Stimulated activated naive CD8-positive, alpha-beta T cell treated with anti-CD3 and anti-CD28 coated beads, Interleukin-15, Interleukin-2, amounts not matched to agents 100 ng/mL and 50 ng/mL, for 24 hours (primary cell): ENCODE results near the gene C7orf25.

Experiments used
- H3K27ac Mint-ChIP-seq: one replicate; pipeline ENCODE4 v1.8.0; 2021; ENCODE audit warnings: mild to moderate bottlenecking, mixed read lengths
- H3K27me3 Mint-ChIP-seq: one replicate; pipeline ENCODE4 v1.8.0; 2021; ENCODE audit warnings: mixed read lengths
- H3K36me3 Mint-ChIP-seq: one replicate; pipeline ENCODE4 v1.8.0; 2021; ENCODE audit warnings: low read depth, mixed read lengths
- H3K4me1 Mint-ChIP-seq: one replicate; pipeline ENCODE4 v1.8.0; 2021; ENCODE audit warnings: low read depth, mixed read lengths
- H3K4me3 Mint-ChIP-seq: one replicate; pipeline ENCODE4 v1.8.0; 2021; ENCODE audit warnings: mild to moderate bottlenecking, mixed read lengths
- H3K9me3 Mint-ChIP-seq: one replicate; pipeline ENCODE4 v1.8.0; 2021; ENCODE audit warnings: mixed read lengths

C7orf25 gene

DNA sequence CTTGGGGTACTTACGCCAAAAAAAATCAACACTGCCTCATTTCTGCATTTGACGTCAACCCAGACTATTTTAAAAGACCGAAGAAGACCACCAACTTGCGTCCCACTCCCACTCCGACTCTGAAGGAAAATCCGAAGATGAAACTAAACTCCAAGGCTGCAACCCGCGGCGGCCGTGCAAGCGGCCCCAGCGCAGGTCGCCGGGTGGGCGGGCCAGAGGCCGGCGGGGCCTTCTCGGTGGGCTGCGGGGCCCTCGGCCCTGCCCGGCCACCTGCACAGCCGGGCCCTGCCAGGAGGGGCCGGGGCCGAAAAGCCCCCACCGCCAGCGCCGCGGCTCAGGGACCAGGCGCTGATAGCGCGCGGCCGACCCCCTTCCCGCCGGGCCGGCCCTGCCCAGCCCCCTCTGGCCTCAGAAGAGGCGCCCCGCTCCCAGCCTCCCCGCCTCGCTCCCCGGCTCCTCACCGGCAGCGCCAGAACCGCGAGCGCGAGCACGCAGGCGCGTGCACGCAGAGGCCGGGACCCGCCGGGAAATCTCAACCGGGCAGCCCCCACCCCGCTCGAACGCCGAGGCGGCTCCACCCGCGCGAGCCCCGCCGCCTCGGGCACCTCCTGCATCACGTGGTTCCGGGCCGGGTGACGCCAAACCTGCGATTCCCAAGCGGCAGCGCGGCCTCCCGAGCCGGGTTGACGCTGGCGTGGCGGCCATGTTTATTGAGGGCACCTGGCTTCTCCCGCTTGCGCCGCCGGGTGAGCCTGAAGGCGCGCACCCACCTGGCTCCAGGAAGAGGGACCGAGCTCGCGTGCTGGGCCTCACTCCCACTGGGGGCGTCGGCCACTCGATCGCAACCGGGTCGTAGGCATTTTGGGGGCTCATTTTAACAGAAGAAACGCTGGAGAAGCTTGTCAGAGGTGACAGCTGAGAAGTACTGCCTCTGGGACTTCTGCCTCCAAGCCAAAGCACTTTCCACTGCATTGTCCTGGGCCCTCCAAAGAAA is at the start of gene C7orf25:
Gene C7orf25 (minus strand): TSS at position 617 of the 994 bp plus-strand sequence. CDS start 1,170 bp downstream, outside the sequence.
- H3K9me3 Mint-ChIP-seq: no peaks in the 10 kb centered on the region
- H3K4me1 Mint-ChIP-seq: peaks cover 84% of the 10 kb centered on the region
- no peaks in the 10 kb centered on the region for H3K27me3 Mint-ChIP-seq

DNA sequence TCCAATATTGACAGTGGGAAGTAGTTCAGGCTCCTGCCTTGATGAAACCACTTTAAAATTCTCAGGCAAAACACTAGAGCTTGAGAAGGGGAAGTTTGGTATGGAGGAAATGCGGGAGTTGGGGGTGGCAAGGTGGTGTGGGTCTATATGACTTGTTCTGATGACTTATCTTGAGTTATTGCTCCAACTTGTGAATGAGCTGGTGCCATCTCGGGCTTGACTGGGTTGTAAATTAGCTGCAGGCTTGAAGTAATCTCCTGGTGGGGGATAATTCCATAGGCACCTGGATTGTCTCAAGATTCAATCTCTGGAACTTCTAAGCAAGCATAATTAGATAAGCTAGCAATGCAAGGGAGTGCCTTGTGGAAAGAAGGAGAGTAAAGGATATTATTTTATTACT is 49.3 kb upstream of the C7orf25 start:
- Mint-ChIP-seq H3K4me1 (peaks cover 10% of the 10 kb centered on the region), H3K36me3 (no peaks in the 10 kb centered on the region), H3K27ac (no peak overlapping the region), H3K9me3 (peaks cover 3% of the 10 kb centered on the region), H3K4me3 (no peak overlapping the region), H3K27me3 (peaks cover 15% of the 10 kb centered on the region)

More for the DNA sequence above, at the start of gene C7orf25:
- H3K27ac Mint-ChIP-seq: peak within 1 kb of the TSS; percentile 96
- H3K36me3 Mint-ChIP-seq: peaks cover 41% of the 10 kb centered on the region
- peak within 1 kb of the TSS; percentile 98 for H3K4me3 Mint-ChIP-seq

GRCh38 chr7:42960762-42961161 is 48.9 kb upstream of the C7orf25 start:
- Mint-ChIP-seq H3K36me3 (no peaks in the 10 kb centered on the region), H3K4me3 (no peak overlapping the region), H3K27ac (no peak overlapping the region), H3K4me1 (peaks cover 10% of the 10 kb centered on the region), H3K27me3 (peaks cover 15% of the 10 kb centered on the region), H3K9me3 (peaks cover 3% of the 10 kb centered on the region)

- Mint-ChIP-seq H3K36me3 (no peaks in the 10 kb centered on the region), H3K27me3 (peaks cover 11% of the 10 kb centered on the region), H3K9me3 (peaks cover 8% of the 10 kb centered on the region), H3K27ac (no peak overlapping the region), H3K4me1 (no peaks in the 10 kb centered on the region), H3K4me3 (no peak overlapping the region)
Measured at GRCh38 chr7:42959549-42959948, 47.7 kb upstream of the C7orf25 start.

DNA sequence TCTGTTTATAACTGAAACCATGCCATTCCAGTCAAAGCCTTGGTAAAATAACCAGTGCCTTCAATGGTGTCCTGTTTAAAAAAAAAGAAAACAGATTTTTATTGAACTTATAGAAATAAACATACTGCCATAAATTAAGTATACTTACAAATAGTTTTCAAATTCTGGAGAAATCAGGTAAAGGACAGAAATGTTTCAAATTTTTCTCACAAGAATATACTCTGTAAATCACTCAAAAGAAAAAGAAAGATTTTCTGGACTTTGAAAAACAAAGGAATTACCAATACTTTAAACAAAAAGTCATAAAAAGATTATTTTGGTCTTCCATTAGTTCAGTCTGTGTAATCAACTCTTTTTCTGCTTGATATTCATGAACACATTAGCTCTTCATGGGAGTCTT is 44.2 kb upstream of the C7orf25 start:
- Mint-ChIP-seq H3K27ac (no peak overlapping the region), H3K36me3 (no peaks in the 10 kb centered on the region)

GRCh38 chr7:42953994-42954393 is 42.1 kb upstream of the C7orf25 start:
- H3K36me3 Mint-ChIP-seq: no peaks in the 10 kb centered on the region
- no peak overlapping the region for H3K27ac Mint-ChIP-seq
- H3K4me1 Mint-ChIP-seq: no peaks in the 10 kb centered on the region
- no peaks in the 10 kb centered on the region for H3K27me3 Mint-ChIP-seq
- H3K9me3 Mint-ChIP-seq: peaks cover 8% of the 10 kb centered on the region
- no peak overlapping the region for H3K4me3 Mint-ChIP-seq

More for the DNA sequence above, 44.2 kb upstream of the C7orf25 start:
- Mint-ChIP-seq H3K4me3 (no peak overlapping the region), H3K9me3 (peaks cover 8% of the 10 kb centered on the region), H3K4me1 (no peaks in the 10 kb centered on the region), H3K27me3 (peaks cover 8% of the 10 kb centered on the region)

DNA sequence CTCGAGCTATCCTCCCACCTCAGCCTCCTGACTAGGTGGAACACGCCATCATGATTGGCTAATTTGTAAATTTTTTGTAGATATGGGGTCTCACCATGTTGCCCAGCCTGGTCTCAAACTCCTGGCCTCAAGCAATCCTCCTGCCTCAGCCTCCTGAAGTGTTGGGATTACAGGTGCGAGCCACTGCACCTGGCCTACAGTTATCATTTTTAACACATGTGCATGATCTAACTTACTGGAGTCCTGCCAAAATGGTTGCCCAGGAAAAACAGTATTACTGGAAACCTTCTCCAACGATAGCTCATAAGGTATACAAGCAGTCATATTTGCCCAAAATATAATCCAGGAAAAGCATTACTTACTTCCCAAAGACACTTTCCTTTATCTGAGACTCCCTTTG is 40.5 kb upstream of the C7orf25 start:
- no peaks in the 10 kb centered on the region for H3K27me3 Mint-ChIP-seq

DNA sequence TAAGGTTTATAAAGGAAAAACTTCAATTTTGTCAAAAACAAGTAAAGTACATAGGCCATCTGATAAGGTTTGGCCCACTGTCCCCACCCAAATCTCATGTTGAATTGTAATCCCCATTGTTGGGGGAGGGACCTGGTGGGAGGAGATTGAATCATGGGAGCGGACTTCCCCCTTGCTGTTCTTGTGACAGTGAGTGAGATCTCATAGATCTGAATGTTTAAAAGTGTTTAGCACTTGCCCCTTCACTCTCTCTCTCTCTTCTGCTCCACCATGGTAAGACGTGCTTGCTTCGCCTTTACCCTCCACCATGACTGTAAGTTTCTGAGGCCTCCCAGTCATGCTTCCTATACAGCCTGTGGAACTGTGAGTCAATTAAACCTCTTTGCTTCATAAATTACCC is 38.5 kb upstream of the C7orf25 start:
- H3K36me3 Mint-ChIP-seq: no peaks in the 10 kb centered on the region
- no peak overlapping the region for H3K27ac Mint-ChIP-seq
- H3K4me1 Mint-ChIP-seq: peaks cover 8% of the 10 kb centered on the region
- no peak overlapping the region for H3K4me3 Mint-ChIP-seq
- H3K27me3 Mint-ChIP-seq: no peaks in the 10 kb centered on the region
- peaks cover 5% of the 10 kb centered on the region for H3K9me3 Mint-ChIP-seq

More for the DNA sequence above, 40.5 kb upstream of the C7orf25 start:
- Mint-ChIP-seq H3K4me3 (no peak overlapping the region), H3K27ac (no peak overlapping the region), H3K9me3 (peaks cover 8% of the 10 kb centered on the region), H3K36me3 (no peaks in the 10 kb centered on the region), H3K4me1 (no peaks in the 10 kb centered on the region)

GRCh38 chr7:42947521-42947920 is 35.7 kb upstream of the C7orf25 start:
- peaks cover 8% of the 10 kb centered on the region for H3K4me1 Mint-ChIP-seq

GRCh38 chr7:42946627-42946950 is 34.7 kb upstream of the C7orf25 start:
- Mint-ChIP-seq H3K4me1 (peaks cover 8% of the 10 kb centered on the region), H3K27ac (no peak overlapping the region), H3K27me3 (no peaks in the 10 kb centered on the region), H3K36me3 (no peaks in the 10 kb centered on the region), H3K4me3 (no peak overlapping the region), H3K9me3 (no peaks in the 10 kb centered on the region)

More at GRCh38 chr7:42947521-42947920, 35.7 kb upstream of the C7orf25 start:
- Mint-ChIP-seq H3K36me3 (no peaks in the 10 kb centered on the region), H3K9me3 (no peaks in the 10 kb centered on the region), H3K27ac (no peak overlapping the region), H3K27me3 (no peaks in the 10 kb centered on the region), H3K4me3 (no peak overlapping the region)

DNA sequence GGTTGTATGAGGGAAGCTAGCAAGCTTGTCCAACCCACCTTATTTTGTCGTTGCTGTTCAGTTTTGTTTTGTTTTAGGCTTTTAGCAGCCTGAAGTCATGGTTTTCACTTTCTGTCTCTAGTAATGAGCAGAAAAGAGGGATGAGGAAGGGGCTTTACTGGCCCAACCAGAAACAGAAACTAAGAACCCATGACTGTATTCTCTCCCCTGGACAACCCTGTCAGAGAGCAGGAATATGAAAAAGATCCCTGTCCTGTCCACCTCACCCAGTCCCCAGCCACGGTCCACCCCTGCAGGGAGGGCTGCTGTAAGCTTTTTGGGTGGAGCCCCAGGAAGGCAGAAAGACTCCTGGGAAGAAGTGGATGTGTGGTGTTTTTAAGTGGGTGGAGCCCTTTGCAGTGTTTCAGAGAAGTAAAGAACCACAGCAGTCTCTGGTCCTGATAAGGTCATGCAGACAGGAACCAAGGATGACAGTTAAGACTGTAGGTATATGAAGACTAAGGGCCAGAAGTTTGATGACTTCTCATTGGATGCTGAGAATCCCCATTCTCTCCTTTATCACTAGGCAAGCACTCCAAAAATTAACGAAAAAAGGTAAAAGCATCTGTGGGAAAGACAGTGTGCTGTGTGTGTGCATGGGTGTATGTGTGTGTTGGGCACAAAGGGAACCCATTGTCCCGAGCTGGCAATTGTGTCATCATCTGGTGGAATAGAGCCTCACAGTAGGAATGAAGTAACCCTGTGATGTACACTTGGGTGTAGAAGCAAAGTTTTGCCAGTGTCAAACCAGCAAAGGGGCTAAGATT is 34.2 kb upstream of the C7orf25 start:
- H3K4me3 Mint-ChIP-seq: no peak overlapping the region

GRCh38 chr7:42940985-42941847 is 29.3 kb upstream of the C7orf25 start:
- H3K9me3 Mint-ChIP-seq: no peaks in the 10 kb centered on the region
- peaks cover 33% of the 10 kb centered on the region for H3K4me1 Mint-ChIP-seq
- no peak overlapping the region for H3K4me3 Mint-ChIP-seq
- peaks cover 26% of the 10 kb centered on the region for H3K36me3 Mint-ChIP-seq
- no peaks in the 10 kb centered on the region for H3K27me3 Mint-ChIP-seq
- H3K27ac Mint-ChIP-seq: no peak overlapping the region

More for the DNA sequence above, 34.2 kb upstream of the C7orf25 start:
- Mint-ChIP-seq H3K27ac (peak overlapping the region; percentile 40), H3K9me3 (no peaks in the 10 kb centered on the region), H3K4me1 (peaks cover 8% of the 10 kb centered on the region), H3K27me3 (no peaks in the 10 kb centered on the region), H3K36me3 (no peaks in the 10 kb centered on the region)

DNA sequence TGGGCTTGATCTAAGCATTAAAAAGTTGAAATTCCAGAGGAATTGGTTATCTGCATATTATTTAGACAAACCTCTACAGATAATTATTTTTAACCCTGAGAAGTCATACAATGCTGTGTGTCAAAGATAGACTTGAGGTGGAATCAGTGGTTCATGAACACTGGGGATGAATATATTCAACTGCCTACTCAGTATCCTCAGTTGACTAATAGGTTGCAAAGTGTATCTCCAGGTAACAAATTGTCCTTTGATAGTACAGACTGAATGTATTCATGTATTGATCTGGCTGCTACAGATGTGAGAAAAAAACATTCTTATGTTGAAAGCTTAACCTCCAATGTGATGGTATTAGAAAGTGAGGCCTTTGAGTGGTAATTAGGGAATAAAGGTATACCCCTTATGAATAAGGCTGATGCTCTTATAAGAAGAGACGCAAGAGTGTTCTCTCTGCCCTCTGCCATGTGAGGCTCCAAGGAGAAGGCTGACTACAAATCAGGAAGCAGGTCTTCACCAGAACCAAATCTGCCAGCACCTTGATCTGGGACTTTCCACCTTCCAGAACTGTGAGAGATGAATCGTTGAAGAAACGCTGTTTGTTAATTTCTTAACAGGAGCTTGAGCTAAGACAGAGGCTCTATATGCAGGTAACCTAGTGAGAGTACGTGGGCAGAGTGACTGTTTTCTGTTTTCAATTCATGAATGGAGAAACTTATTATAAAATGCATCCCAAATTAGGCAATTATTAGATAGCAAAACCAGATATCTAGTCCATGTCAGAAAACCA is 27.8 kb upstream of the C7orf25 start:
- Mint-ChIP-seq H3K9me3 (no peaks in the 10 kb centered on the region), H3K27me3 (no peaks in the 10 kb centered on the region), H3K36me3 (peaks cover 40% of the 10 kb centered on the region), H3K27ac (peak overlapping the region; percentile 68), H3K4me1 (peaks cover 33% of the 10 kb centered on the region), H3K4me3 (no peak overlapping the region)

DNA sequence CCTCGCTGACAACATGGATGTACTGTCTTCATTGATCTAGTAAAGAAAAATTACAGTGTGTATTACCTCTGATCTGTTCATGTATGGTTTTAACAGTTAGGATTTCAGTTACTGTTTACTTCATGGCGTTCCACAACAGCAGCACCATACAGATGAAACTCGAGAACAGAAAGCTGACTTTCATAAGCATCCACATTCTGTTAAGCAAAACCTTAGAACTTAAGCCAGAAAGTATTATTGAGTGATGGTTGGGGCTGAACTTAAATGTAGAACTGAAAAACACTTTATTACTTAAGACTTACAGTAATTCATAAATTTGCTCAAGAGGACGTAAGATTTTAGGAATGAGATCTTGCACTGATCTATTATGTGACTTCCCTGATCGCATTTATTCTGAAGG is 24.0 kb upstream of the C7orf25 start:
- Mint-ChIP-seq H3K4me3 (no peak overlapping the region), H3K27me3 (no peaks in the 10 kb centered on the region), H3K9me3 (no peaks in the 10 kb centered on the region), H3K4me1 (peaks cover 57% of the 10 kb centered on the region), H3K36me3 (peaks cover 50% of the 10 kb centered on the region), H3K27ac (no peak overlapping the region)
